ENCODE measurements around the gene SLC39A11.
"Not testable (repeated sequence)": the region's sequence is repeated elsewhere in the genome, so short reads cannot be mapped to it uniquely, and the experiment has no call there.

SLC39A11 gene

GRCh38 chr17:73007407-73007806 lies 85.1 kb downstream of the SLC39A11 start:
- DNase-seq (ENCODE audit: low read depth in 3 of 3) = no peak

GRCh38 chr17:73005360-73005759 lies 87.1 kb downstream of the SLC39A11 start:
- DNase-seq (ENCODE audit: low read depth in 3 of 3) = no peak

DNA sequence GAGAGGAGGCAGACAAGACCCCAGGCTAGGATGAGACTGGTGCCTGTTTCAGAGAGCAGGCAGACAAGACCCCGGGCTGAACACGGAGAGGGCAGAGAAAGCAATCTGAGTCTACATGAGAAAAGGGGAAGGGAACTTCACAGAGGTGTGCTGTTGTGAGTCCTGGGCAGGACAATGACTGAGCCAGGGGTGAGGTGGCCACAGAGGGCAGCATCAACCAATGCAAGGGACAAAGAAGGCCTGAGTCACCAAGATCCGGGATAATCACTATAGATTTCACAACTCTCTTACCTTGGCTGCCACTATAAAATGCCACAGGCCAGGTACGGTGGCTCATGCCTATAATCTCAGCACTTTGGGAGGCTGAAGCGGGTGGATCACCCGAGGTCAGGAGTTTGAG lies 89.0 kb downstream of the SLC39A11 start:
- no peak for DNase-seq (ENCODE audit: low read depth in 3 of 3)

- DNase-seq (ENCODE audit: low read depth in 3 of 3) = no peak
Measured at GRCh38 chr17:73000832-73001231, 91.7 kb downstream of the SLC39A11 start.

- not testable (repeated sequence) for DNase-seq (ENCODE audit: low read depth in 3 of 3)
Measured at GRCh38 chr17:72999474-72999873, 93.0 kb downstream of the SLC39A11 start.

DNA sequence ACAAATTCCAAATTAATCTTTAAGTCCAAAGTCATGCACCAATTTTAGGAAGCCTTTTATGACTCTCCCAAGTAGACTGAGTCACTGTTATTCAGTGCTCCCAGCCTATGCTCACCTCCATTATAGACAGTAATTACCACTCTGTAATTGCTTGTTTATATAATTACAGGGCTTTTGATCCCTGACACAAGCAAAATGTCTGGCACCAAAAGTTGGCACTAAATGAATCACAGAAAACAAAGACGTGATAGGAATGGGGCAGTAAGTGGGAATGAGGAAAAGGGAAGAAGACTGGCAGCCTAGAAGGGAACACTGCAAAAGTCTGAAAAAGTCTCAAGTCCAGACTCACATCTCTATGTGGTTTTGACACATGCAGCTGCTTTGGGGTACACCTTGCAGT lies 94.1 kb downstream of the SLC39A11 start:
- no peak for DNase-seq (ENCODE audit: low read depth in 3 of 3)

DNA sequence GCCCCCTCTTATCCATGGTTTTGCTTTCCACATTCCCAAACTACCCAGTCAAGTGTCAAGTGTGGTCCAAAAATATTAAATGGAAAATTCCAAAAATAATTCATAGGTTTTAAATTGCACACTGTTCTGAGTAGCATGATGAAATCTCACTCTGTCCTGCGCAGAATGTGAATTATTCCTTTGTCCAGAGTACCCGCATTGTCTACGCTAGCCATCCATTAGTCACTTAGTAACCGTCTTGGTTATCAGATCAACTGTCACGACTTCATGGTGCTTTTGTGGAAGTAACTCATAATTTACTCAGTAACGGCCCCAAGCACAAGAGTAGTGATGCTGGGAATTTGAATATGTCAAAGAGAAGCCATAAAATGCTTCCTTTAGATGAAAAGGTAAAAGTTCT lies 94.9 kb downstream of the SLC39A11 start:
- DNase-seq (ENCODE audit: low read depth in 3 of 3) = no peak

DNA sequence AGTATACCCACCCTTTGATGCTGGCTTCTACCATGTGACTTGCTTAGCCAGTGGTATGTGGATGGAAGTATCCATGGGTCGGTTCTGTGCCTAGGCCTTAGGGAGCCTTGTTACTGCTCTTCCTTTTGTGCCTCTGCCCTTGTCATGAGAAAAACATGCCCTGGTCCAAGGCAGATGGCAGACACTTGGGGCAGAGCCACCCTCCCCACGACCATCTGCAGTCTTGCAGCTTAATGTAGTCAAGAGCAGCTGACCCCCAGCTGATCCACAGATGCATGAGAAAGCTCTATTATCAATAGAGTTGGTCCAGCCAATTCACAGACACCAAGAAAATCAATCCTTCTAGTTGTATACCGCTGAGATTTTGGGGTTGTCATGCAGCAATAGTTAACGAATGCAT lies 95.7 kb downstream of the SLC39A11 start:
- DNase-seq (ENCODE audit: low read depth in 3 of 3) = no peak

- DNase-seq (ENCODE audit: low read depth in 3 of 3) = no peak
Measured at GRCh38 chr17:72995008-72995656, 97.4 kb downstream of the SLC39A11 start.

- not testable (repeated sequence) for DNase-seq (ENCODE audit: low read depth in 3 of 3)
Measured at GRCh38 chr17:72992783-72993467, 99.6 kb downstream of the SLC39A11 start.

DNA sequence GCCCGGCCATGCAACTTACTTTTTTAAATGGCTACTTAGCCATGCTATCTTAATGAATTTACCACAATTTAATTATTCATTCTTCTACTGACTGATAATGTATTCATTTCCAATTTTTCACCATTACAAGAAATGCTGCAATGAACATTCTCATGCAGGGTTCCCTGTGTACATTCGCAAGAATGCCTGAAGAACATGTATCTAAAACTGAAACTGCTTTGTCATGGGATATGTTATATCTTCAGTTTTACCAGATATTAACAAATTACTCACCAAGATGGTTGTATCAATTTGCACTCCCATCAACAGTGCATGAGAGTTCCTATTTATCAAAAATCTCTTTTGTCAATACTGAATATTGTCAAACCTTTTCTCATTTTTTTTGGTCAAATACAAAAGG lies 100.8 kb downstream of the SLC39A11 start:
- no peak for DNase-seq (ENCODE audit: low read depth in 3 of 3)

GRCh38 chr17:72989074-72989610 lies 103.3 kb downstream of the SLC39A11 start:
- no peak for DNase-seq (ENCODE audit: low read depth in 3 of 3)

- no peak for DNase-seq (ENCODE audit: low read depth in 3 of 3)
Measured at GRCh38 chr17:72988451-72988850, 104.0 kb downstream of the SLC39A11 start.

- no peak for DNase-seq (ENCODE audit: low read depth in 3 of 3)
Measured at GRCh38 chr17:72987166-72987565, 105.3 kb downstream of the SLC39A11 start.

- DNase-seq (ENCODE audit: low read depth in 3 of 3) = peak in 2 of 3 experiments; percentile 5 to 10
Measured at GRCh38 chr17:72985882-72986720, 106.4 kb downstream of the SLC39A11 start.

DNA sequence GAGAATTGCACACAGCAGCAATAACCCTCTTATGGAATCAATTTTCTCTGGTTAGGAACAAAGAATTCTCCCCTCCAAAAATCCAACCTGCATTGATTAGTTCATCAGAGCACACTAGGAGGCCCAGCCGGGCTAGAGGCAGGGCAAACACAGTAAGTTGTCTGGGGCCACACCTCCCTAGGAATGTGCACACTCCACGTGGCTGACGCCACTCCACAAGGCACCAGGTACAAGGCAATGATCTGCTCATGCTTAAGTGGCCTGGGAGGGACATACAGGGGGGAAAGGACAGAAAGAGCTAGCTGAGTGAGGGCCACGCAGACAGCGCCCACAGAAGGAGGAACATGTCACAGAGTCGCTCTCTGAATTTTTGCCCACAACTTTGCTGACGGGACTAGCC lies 107.6 kb downstream of the SLC39A11 start:
- no peak for DNase-seq (ENCODE audit: low read depth in 3 of 3)

- DNase-seq (ENCODE audit: low read depth in 3 of 3) = no peak
Measured at GRCh38 chr17:72984145-72984925, 108.2 kb downstream of the SLC39A11 start.

- no peak for DNase-seq (ENCODE audit: low read depth in 3 of 3)
Measured at GRCh38 chr17:72982680-72983079, 109.8 kb downstream of the SLC39A11 start.

DNA sequence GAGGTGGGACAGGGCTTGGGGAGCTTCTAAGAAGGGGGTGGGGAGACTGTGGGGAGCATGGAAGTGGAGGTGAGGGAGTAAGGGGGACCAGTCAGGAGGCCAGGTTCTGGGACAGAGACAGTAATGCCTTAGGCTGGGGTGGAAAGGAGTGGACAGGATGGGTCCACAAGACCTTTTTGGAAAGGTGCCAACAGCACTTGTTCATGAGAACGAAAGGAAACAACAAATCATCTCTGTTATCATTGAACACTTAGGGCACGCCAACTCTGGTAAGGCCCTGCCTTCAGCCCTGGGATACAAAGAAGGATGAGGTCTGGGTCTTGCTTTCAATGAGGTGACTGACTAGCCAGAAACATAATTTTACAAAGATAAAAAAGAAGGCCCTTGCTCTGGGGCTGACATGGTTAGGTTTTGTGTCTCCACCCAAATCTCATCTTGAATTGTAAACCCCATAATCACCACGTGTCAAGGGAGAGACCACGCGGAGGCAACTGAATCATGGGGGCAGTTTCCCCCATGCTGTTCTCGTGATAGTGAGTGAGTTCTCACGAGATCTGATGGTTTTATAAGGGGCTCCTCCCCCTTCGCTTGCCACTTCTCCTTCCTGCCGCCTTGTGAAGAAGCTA lies 113.8 kb downstream of the SLC39A11 start:
- no peak for DNase-seq (ENCODE audit: low read depth in 3 of 3)

GRCh38 chr17:72977771-72978417 lies 114.6 kb downstream of the SLC39A11 start:
- DNase-seq (ENCODE audit: low read depth in 3 of 3) = no peak
